Liver (tissue), 9 donors: ENCODE data around the gene NINJ2. TPM values are rescaled to one million over a fixed set of nuclear protein-coding genes. Genes with fewer than 3 reads are reported as not detected.

Experiments used
- DNase-seq: peaks from one replicate; pipeline ENCODE4 v3.0.0-alpha.2; 2017; ENCODE audit warnings: low spot score
- H3K27ac ChIP-seq, 2 donors: one replicate each; pipeline ENCODE4 v1.7.0; 2013; ENCODE audit warnings: inconsistent platforms in 2 of 2, low read length in 2 of 2, control low read depth in 1 of 2, low read depth in 1 of 2, mild to moderate bottlenecking in 1 of 2
- H3K27me3 ChIP-seq, 4 donors: one replicate each; pipeline versions ENCODE4 v1.6.1 to v1.7.0; 2013; ENCODE audit warnings: low read length in 3 of 4, inconsistent platforms in 1 of 4, mild to moderate bottlenecking in 1 of 4, moderate library complexity in 1 of 4; ENCODE audit not compliant: control insufficient read depth in 4 of 4, insufficient read depth in 4 of 4
- H3K36me3 ChIP-seq, 4 donors: one replicate each; pipeline versions ENCODE4 v1.6.1 to v1.7.0; 2013; ENCODE audit warnings: low read length in 3 of 4, mild to moderate bottlenecking in 3 of 4, low read depth in 1 of 4, moderate library complexity in 1 of 4; ENCODE audit not compliant: control insufficient read depth in 4 of 4, insufficient read depth in 3 of 4
- H3K4me1 ChIP-seq, 4 donors: one replicate each; pipeline versions ENCODE4 v1.6.1 to v1.7.0; 2013; ENCODE audit warnings: low read length in 3 of 4, mild to moderate bottlenecking in 3 of 4, moderate library complexity in 1 of 4; ENCODE audit not compliant: control insufficient read depth in 4 of 4, insufficient read depth in 4 of 4
- H3K4me3 ChIP-seq, 3 donors: one replicate each; pipeline versions ENCODE4 v1.6.1 to v1.7.0; 2013; ENCODE audit warnings: low read length in 3 of 3, control low read depth in 1 of 3, low read depth in 1 of 3, mild to moderate bottlenecking in 1 of 3
- H3K9ac ChIP-seq, 2 donors: one replicate each; pipeline ENCODE4 v1.7.0; 2013; ENCODE audit warnings: low read length in 2 of 2, mild to moderate bottlenecking in 2 of 2, moderate library complexity in 2 of 2, control low read depth in 1 of 2, low read depth in 1 of 2
- H3K9me3 ChIP-seq, 4 donors: one replicate each; pipeline versions ENCODE4 v1.6.1 to v1.7.0; 2013; ENCODE audit warnings: low read length in 3 of 4; ENCODE audit not compliant: control insufficient read depth in 4 of 4
- EGR1 ChIP-seq, 2 donors: IDR thresholded peaks; 2 replicates each; pipeline ENCODE4 v1.6.1; 2016 to 2018; ENCODE audit warnings: antibody characterized with exemption in 2 of 2, low read depth in 2 of 2
- FOXA1 ChIP-seq: IDR thresholded peaks from 2 replicates; pipeline ENCODE4 v1.6.1; 2016; ENCODE audit warnings: antibody characterized with exemption
- FOXA2 ChIP-seq: IDR thresholded peaks from 2 replicates; pipeline ENCODE4 v1.6.1; 2016; ENCODE audit warnings: antibody characterized with exemption
- GABPA ChIP-seq, 2 donors: IDR thresholded peaks in 1 of 2; conservative IDR thresholded peaks in 1 of 2; 2 replicates each; pipeline ENCODE4 v1.6.1; 2016; ENCODE audit warnings: antibody characterized with exemption in 2 of 2, mild to moderate bottlenecking in 1 of 2, moderate library complexity in 1 of 2
- HNF4A ChIP-seq, 2 donors: conservative IDR thresholded peaks; 2 replicates each; pipeline ENCODE4 v1.6.1; 2016; ENCODE audit warnings: antibody characterized with exemption in 2 of 2, mild to moderate bottlenecking in 2 of 2
- HNF4G ChIP-seq: IDR thresholded peaks from 2 replicates; pipeline ENCODE4 v1.6.1; 2016; ENCODE audit warnings: antibody characterized with exemption
- JUND ChIP-seq, 2 donors: IDR thresholded peaks; 2 replicates each; pipeline ENCODE4 v1.6.1; 2016; ENCODE audit warnings: antibody characterized with exemption in 2 of 2
- NR2F2 ChIP-seq: IDR thresholded peaks from 2 replicates; pipeline ENCODE4 v1.6.1; 2016; ENCODE audit warnings: antibody characterized with exemption
- RAD21 ChIP-seq, 2 donors: IDR thresholded peaks; 2 replicates each; pipeline ENCODE4 v1.6.1; 2016; ENCODE audit warnings: antibody characterized with exemption in 2 of 2, mild to moderate bottlenecking in 2 of 2
- REST ChIP-seq: IDR thresholded peaks from 2 replicates; pipeline ENCODE4 v1.6.1; 2016; ENCODE audit warnings: antibody characterized with exemption, mild to moderate bottlenecking
- RXRA ChIP-seq, 2 donors: IDR thresholded peaks; 2 replicates each; pipeline ENCODE4 v1.6.1; 2017 to 2018; ENCODE audit warnings: antibody characterized with exemption in 2 of 2, mild to moderate bottlenecking in 1 of 2
- SP1 ChIP-seq: IDR thresholded peaks from 2 replicates; pipeline ENCODE4 v1.6.1; 2018; ENCODE audit warnings: antibody characterized with exemption, mild to moderate bottlenecking
- TAF1 ChIP-seq: conservative IDR thresholded peaks from 2 replicates; pipeline ENCODE4 v1.6.1; 2016; ENCODE audit warnings: antibody characterized with exemption, mild to moderate bottlenecking
- YY1 ChIP-seq: IDR thresholded peaks from 2 replicates; pipeline ENCODE4 v1.6.1; 2016; ENCODE audit warnings: antibody characterized with exemption, mild to moderate bottlenecking
- WGBS: extraction: QIAGEN DNeasy Blood & Tissue Kit; methylation state at CpG from one replicate; pipeline ENCODE4 v1.1.7; 2013; 5-methylcytosine and 5-hydroxymethylcytosine counted together
- polyA plus RNA-seq, 2 donors: library from polyadenylated mRNA; stranded (reverse) in 1 of 2; unstranded in 1 of 2; fragments of 200-250 nt in 1 of 2; fragments of >200 nt in 1 of 2; fragmentation: Nextera tagmentation in 1 of 2; extraction: Ambion mirVana in 1 of 2; gene quantifications; one replicate each; pipeline versions ENCODE4 v1.2.1 to v1.2.3, GENCODE V29; 2013 to 2015
- total RNA-seq, 2 donors: library from RNA; depleted of rRNA; stranded (reverse); fragments of >200 nt; gene quantifications; one replicate each; pipeline ENCODE4 v1.2.3, GENCODE V29; 2014
- TF ChIP-seq, protein P1 (sequence below): IDR thresholded peaks from 2 replicates; pipeline ENCODE4 v1.6.1; 2016; ENCODE audit warnings: antibody characterized with exemption
- TF ChIP-seq, protein P2 (sequence below): IDR thresholded peaks from 2 replicates; pipeline ENCODE4 v1.6.1; 2016; ENCODE audit warnings: antibody characterized with exemption
- TF ChIP-seq, protein P3 (sequence below): IDR thresholded peaks from 2 replicates; pipeline ENCODE4 v1.6.1; 2016; ENCODE audit warnings: antibody characterized with exemption
- donor health status: healthy.
- donor health status: healthy.
- donor health status: healthy.
- donor health status: healthy.
- donor health status: healthy.

NINJ2 gene
- total and polyA plus RNA-seq, 4 donors, result 6.7 to 16.5 (median 15.4) TPM

DNA sequence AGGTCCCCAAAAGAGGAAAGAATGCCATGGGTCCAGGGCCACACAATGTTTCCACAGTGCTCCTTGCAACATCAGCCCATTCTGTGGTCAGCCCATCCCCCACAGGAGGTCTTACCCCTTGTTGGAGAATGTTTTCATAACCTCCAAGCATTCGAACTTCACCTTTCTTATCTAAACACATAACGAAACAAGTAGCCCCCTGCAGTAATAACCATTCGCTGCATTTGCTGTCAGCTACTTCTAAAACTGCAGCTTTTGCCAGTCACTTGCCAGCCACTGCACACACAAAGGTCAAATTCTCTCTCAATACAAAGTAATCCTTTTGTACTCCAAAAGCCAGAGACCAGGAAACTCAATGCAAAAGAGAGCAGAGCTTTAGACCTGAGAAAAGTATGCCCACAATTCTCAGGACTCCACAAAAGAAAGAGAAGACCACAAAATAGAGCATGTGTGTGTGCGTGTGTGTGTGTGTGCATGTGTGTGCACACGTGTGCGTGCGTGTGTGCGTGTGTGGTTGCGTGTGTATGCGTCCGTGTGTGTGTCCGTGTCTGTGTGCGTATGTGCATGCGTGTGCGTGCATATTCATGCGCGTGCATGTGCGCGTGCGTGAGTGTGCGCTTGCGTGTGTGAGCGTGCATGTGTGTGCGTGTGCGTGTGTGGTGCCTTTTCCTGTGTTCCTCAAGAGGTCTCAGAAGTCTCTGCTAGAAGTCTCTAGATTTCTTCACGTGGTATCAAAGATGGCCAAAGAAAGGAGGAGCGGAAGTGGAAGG is 31.7 kb upstream of the NINJ2 start:
- no peak for DNase-seq
- Histone ChIP-seq H3K9me3 (peaks cover 0 to 5% (median 2%) of the 10 kb centered on the region in 4 donors), H3K36me3 (no peaks in the 10 kb centered on the region), H3K4me1 (peaks cover 0 to 6% (median 3%) of the 10 kb centered on the region in 4 donors), H3K4me3 (no peak overlapping the region), H3K27me3 (no peaks in the 10 kb centered on the region), H3K9ac (no peak overlapping the region), H3K27ac (no peak overlapping the region)
- TF ChIP-seq YY1 (no peak), RAD21 (IDR thresholded peaks at IDR 0.05) (no peak), FOXA2 (no peak), JUND (IDR thresholded peaks at IDR 0.05) (no peak), TAF1 (no peak), GABPA (IDR thresholded peaks at IDR 0.05 in 1 of 2, conservative IDR thresholded peaks at IDR 0.05 in 1 of 2) (no peak), RXRA (IDR thresholded peaks at IDR 0.05) (no peak), HNF4A (conservative IDR thresholded peaks at IDR 0.05) (no peak), EGR1 (IDR thresholded peaks at IDR 0.05; ENCODE audit: low read depth in 2 of 2) (no peak), SP1 (no peak), FOXA1 (no peak), HNF4G (no peak), REST (no peak)
- TF ChIP-seq, protein P1, sequence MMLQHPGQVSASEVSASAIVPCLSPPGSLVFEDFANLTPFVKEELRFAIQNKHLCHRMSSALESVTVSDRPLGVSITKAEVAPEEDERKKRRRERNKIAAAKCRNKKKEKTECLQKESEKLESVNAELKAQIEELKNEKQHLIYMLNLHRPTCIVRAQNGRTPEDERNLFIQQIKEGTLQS, result no peak
- TF ChIP-seq, protein P2, sequence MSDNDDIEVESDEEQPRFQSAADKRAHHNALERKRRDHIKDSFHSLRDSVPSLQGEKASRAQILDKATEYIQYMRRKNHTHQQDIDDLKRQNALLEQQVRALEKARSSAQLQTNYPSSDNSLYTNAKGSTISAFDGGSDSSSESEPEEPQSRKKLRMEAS, result no peak
- TF ChIP-seq, protein P3, sequence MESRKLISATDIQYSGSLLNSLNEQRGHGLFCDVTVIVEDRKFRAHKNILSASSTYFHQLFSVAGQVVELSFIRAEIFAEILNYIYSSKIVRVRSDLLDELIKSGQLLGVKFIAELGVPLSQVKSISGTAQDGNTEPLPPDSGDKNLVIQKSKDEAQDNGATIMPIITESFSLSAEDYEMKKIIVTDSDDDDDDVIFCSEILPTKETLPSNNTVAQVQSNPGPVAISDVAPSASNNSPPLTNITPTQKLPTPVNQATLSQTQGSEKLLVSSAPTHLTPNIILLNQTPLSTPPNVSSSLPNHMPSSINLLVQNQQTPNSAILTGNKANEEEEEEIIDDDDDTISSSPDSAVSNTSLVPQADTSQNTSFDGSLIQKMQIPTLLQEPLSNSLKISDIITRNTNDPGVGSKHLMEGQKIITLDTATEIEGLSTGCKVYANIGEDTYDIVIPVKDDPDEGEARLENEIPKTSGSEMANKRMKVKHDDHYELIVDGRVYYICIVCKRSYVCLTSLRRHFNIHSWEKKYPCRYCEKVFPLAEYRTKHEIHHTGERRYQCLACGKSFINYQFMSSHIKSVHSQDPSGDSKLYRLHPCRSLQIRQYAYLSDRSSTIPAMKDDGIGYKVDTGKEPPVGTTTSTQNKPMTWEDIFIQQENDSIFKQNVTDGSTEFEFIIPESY, result no peak
- WGBS, result 80% methylated on average over 27 of the region's 27 CpGs

DNA sequence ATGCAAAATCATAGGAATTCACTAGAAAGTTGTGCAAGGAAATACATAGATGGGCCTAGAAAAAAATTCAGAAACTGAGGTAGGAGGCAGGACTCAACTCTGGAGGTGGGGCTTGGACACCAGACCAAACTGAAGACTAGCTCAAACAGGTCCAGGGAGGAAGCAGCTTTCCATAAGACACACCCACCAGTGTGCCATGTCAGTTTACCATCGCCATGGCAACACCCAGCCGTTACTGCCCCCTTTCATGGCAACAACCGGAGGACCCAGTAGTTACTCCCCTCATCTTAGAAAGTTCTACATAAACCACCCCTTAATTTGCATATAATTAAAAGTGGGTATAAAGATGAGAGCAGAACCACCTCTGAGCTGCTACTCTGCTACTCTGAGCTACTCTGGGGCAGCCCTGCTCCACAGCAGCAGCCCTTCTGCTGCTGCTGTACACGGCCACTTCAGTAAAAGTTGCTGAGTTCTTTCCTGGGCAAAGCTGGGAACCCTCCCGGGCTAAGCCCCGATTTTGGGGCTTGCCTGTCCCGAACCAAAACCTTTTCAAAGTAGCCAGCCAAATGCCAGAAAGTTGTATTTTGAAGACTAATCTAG is 30.8 kb upstream of the NINJ2 start:
- no peaks in the 10 kb centered on the region for H3K27me3 ChIP-seq
- peaks cover 0 to 6% (median 3%) of the 10 kb centered on the region in 4 donors for H3K4me1 ChIP-seq
- peaks cover 0 to 5% (median 2%) of the 10 kb centered on the region in 4 donors for H3K9me3 ChIP-seq
- no peak overlapping the region for H3K27ac ChIP-seq
- H3K9ac ChIP-seq, result no peak overlapping the region
- no peak overlapping the region for H3K4me3 ChIP-seq
- no peaks in the 10 kb centered on the region for H3K36me3 ChIP-seq
- no peak for DNase-seq
- WGBS, result 94% methylated on average over 7 of the region's 7 CpGs
- TF ChIP-seq EGR1 (IDR thresholded peaks at IDR 0.05; ENCODE audit: low read depth in 2 of 2) (no peak), HNF4A (conservative IDR thresholded peaks at IDR 0.05) (no peak), FOXA1 (no peak), GABPA (IDR thresholded peaks at IDR 0.05 in 1 of 2, conservative IDR thresholded peaks at IDR 0.05 in 1 of 2) (no peak), RXRA (IDR thresholded peaks at IDR 0.05) (no peak), SP1 (no peak), NR2F2 (no peak), RAD21 (IDR thresholded peaks at IDR 0.05) (no peak), REST (no peak), HNF4G (no peak)
- TF ChIP-seq, protein P1, result no peak
- TF ChIP-seq, protein P3, result no peak
- TF ChIP-seq, protein P2, result no peak
